ENCODE results near the gene RSPO3.
"Not testable (repeated sequence)": the region's sequence is repeated elsewhere in the genome, so short reads cannot be mapped to it uniquely, and the experiment has no call there.

The RSPO3 gene

GRCh38 chr6:127215931-127216330, 97.5 kb downstream of the RSPO3 start:
- no peak overlapping the region for H3K27ac ChIP-seq
- no peak overlapping the region for H3K4me2 ChIP-seq
- no peaks in the 10 kb centered on the region for H3K36me3 ChIP-seq
- no peak overlapping the region for H3K4me3 ChIP-seq
- H4K20me1 ChIP-seq: no peaks in the 10 kb centered on the region
- no peak overlapping the region for H3K9ac ChIP-seq
- H3K9me3 ChIP-seq: 0 out of 2 replicates have a peak, but pooled peaks cover 6% of the 10 kb centered on the region
- H3K27me3 ChIP-seq: no peaks in the 10 kb centered on the region
- no peaks in the 10 kb centered on the region for H3K4me1 ChIP-seq
- TF ChIP-seq Cebpa-rat (IDR thresholded peaks at IDR 0.05): no peak

- Histone ChIP-seq H3K9me3 (0 out of 2 replicates have a peak, but pooled peaks cover 6% of the 10 kb centered on the region), H4K20me1 (no peaks in the 10 kb centered on the region), H3K4me1 (no peaks in the 10 kb centered on the region), H3K4me3 (no peak overlapping the region), H3K9ac (no peak overlapping the region), H3K36me3 (no peaks in the 10 kb centered on the region), H3K27ac (no peak overlapping the region), H3K27me3 (no peaks in the 10 kb centered on the region), H3K4me2 (no peak overlapping the region)
- TF ChIP-seq Cebpa-rat (IDR thresholded peaks at IDR 0.05): no peak
Measured at GRCh38 chr6:127216810-127217789, 98.6 kb downstream of the RSPO3 start.

- H4K20me1 ChIP-seq: no peaks in the 10 kb centered on the region
- H3K27ac ChIP-seq: no peak overlapping the region
- no peaks in the 10 kb centered on the region for H3K36me3 ChIP-seq
- H3K4me1 ChIP-seq: no peaks in the 10 kb centered on the region
- H3K27me3 ChIP-seq: no peaks in the 10 kb centered on the region
- H3K9me3 ChIP-seq: 0 out of 2 replicates have a peak, but pooled peaks cover under 1% of the 10 kb centered on the region
- no peak for TF ChIP-seq Cebpa-rat (IDR thresholded peaks at IDR 0.05)
- H3K4me3 ChIP-seq: no peak overlapping the region
- H3K4me2 ChIP-seq: no peak overlapping the region
- no peak overlapping the region for H3K9ac ChIP-seq
Measured at GRCh38 chr6:127219869-127220268, 101.4 kb downstream of the RSPO3 start.

GRCh38 chr6:127221201-127221600, 102.7 kb downstream of the RSPO3 start:
- Histone ChIP-seq H3K4me3 (no peak overlapping the region), H4K20me1 (no peaks in the 10 kb centered on the region), H3K27me3 (no peaks in the 10 kb centered on the region), H3K4me2 (no peak overlapping the region), H3K9ac (no peak overlapping the region), H3K27ac (no peak overlapping the region), H3K36me3 (no peaks in the 10 kb centered on the region), H3K9me3 (no peaks in the 10 kb centered on the region), H3K4me1 (no peaks in the 10 kb centered on the region)
- TF ChIP-seq Cebpa-rat (IDR thresholded peaks at IDR 0.05): no peak

- Histone ChIP-seq H3K4me3 (no peak overlapping the region), H3K9me3 (no peaks in the 10 kb centered on the region), H3K9ac (no peak overlapping the region), H3K36me3 (no peaks in the 10 kb centered on the region), H3K27me3 (no peaks in the 10 kb centered on the region), H3K4me1 (no peaks in the 10 kb centered on the region), H3K4me2 (no peak overlapping the region), H4K20me1 (no peaks in the 10 kb centered on the region), H3K27ac (no peak overlapping the region)
- no peak for TF ChIP-seq Cebpa-rat (IDR thresholded peaks at IDR 0.05)
Measured at GRCh38 chr6:127222418-127222817, 103.9 kb downstream of the RSPO3 start.

- Histone ChIP-seq H3K4me1 (no peaks in the 10 kb centered on the region), H3K4me2 (no peak overlapping the region), H3K4me3 (no peak overlapping the region), H3K27ac (no peak overlapping the region), H4K20me1 (no peaks in the 10 kb centered on the region), H3K36me3 (no peaks in the 10 kb centered on the region), H3K9me3 (no peaks in the 10 kb centered on the region), H3K9ac (no peak overlapping the region), H3K27me3 (no peaks in the 10 kb centered on the region)
- TF ChIP-seq Cebpa-rat (IDR thresholded peaks at IDR 0.05): no peak
Measured at GRCh38 chr6:127225497-127225896, 107.0 kb downstream of the RSPO3 start.

GRCh38 chr6:127233819-127234218, 115.3 kb downstream of the RSPO3 start:
- not testable (repeated sequence) for H3K27ac ChIP-seq, H3K9me3 ChIP-seq, H3K36me3 ChIP-seq, H3K4me1 ChIP-seq, H3K9ac ChIP-seq, H4K20me1 ChIP-seq, H3K27me3 ChIP-seq, H3K4me2 ChIP-seq, H3K4me3 ChIP-seq

- Histone ChIP-seq H3K27ac (no peak overlapping the region), H3K4me2 (no peak overlapping the region), H3K9ac (no peak overlapping the region), H3K4me3 (no peak overlapping the region), H4K20me1 (no peaks in the 10 kb centered on the region), H3K9me3 (no peaks in the 10 kb centered on the region), H3K27me3 (no peaks in the 10 kb centered on the region), H3K36me3 (no peaks in the 10 kb centered on the region), H3K4me1 (no peaks in the 10 kb centered on the region)
- no peak for TF ChIP-seq Cebpa-rat (IDR thresholded peaks at IDR 0.05)
Measured at GRCh38 chr6:127243501-127243900, 125.0 kb downstream of the RSPO3 start.
